Left cardiac atrium (tissue), 4 donors: ENCODE results near the gene TMEM201. TPM values are rescaled to one million over a fixed set of nuclear protein-coding genes. Genes with fewer than 3 reads are reported as not detected.
"Not testable (repeated sequence)": the region's sequence is repeated elsewhere in the genome, so short reads cannot be mapped to it uniquely, and the experiment has no call there.

ENCODE experiments used
- ATAC-seq, 2 donors: fragments of 200-7000 bp; cut with Tn5 transposase; one replicate each; pipeline ENCODE4 v1.9.1; 2020; ENCODE audit warnings: mild to moderate bottlenecking in 2 of 2, moderate library complexity in 2 of 2
- DNase-seq: peaks from one replicate; pipeline ENCODE4 v3.0.0-alpha.2; 2020
- intact Hi-C, 2 donors: fragments of 100-400 bp; cut with DNase I; formaldehyde crosslinking; loops; one replicate each; pipeline versions ENCODE4 v1.14.1 to v1.15.1; 2022 to 2023
- total RNA-seq, 2 donors: library from RNA; stranded (reverse); fragmentation: NEBNext Ultra II Directional; extraction: Animal tissue kit (Norgen Biotek cat#: 25700); gene quantifications; one replicate each; pipeline ENCODE4 v1.2.1, GENCODE V29; 2021
- donor health status: DM: no; HTN: yes; CAD: no.
- donor health status: DM: no; HTN: yes; CAD: no; lungs with severe emphysema.
- donor health status: DM: yes; HTN: yes; CAD: no.
- donor health status: Dilated cardiomyopathy.

Gene TMEM201
- total RNA-seq, 2 donors from 2014 or later: 18.5 to 21.2 TPM

GRCh38 chr1:9612162-9612845 lies 23.6 kb downstream of the TMEM201 start:
- ATAC-seq (no peak), DNase-seq (no peak)
- intact Hi-C loops: no loop called here

GRCh38 chr1:9612871-9613624 lies 24.3 kb downstream of the TMEM201 start:
- ATAC-seq (no peak), DNase-seq (no peak)
- intact Hi-C loops: no loop called here

GRCh38 chr1:9613625-9614299 lies 25.1 kb downstream of the TMEM201 start:
- intact Hi-C loops: no loop called here
- no peak for ATAC-seq
- no peak for DNase-seq

- intact Hi-C loops: no loop called here
- peak; percentile 47 for DNase-seq
- ATAC-seq: peak; percentile 46 to 62
Observed at GRCh38 chr1:9615316-9616063, 26.8 kb downstream of the TMEM201 start.

- no peak for DNase-seq
- no peak for ATAC-seq
- intact Hi-C loops: no loop called here
Observed at GRCh38 chr1:9618909-9619679, 30.4 kb downstream of the TMEM201 start.

- ATAC-seq: no peak
- DNase-seq: no peak
- intact Hi-C loops: no loop called here
Observed at GRCh38 chr1:9621032-9621431, 32.3 kb downstream of the TMEM201 start.

GRCh38 chr1:9624081-9624480 lies 35.4 kb downstream of the TMEM201 start:
- no peak for ATAC-seq
- no peak for DNase-seq
- intact Hi-C loops: no loop called here

GRCh38 chr1:9625030-9625429 lies 36.3 kb downstream of the TMEM201 start:
- DNase-seq, intact Hi-C loops, ATAC-seq: not testable (repeated sequence)

GRCh38 chr1:9626201-9626608 lies 37.5 kb downstream of the TMEM201 start:
- ATAC-seq: no peak
- intact Hi-C loops: loop anchor here in 1 of 2 donors (2.0 kb wide), 1 partner anchor 241 kb away; no protein-coding TSS in a partner anchor

GRCh38 chr1:9628541-9629444 lies 40.1 kb downstream of the TMEM201 start:
- intact Hi-C loops: no loop called here
- ATAC-seq: peak in 1 of 2 donors; percentile 28

More at GRCh38 chr1:9626201-9626608, 37.5 kb downstream of the TMEM201 start:
- DNase-seq: no peak

GRCh38 chr1:9629445-9630201 lies 40.9 kb downstream of the TMEM201 start:
- DNase-seq (peak; percentile 53), ATAC-seq (peak; percentile 57 to 67)
- intact Hi-C loops: loop anchor here in 1 of 2 donors (5.0 kb wide), 1 partner anchor 238 kb away; no protein-coding TSS in a partner anchor

More at GRCh38 chr1:9628541-9629444, 40.1 kb downstream of the TMEM201 start:
- DNase-seq: no peak

- DNase-seq (no peak), ATAC-seq (no peak)
- intact Hi-C loops: loop anchor here in 1 of 2 donors (5.0 kb wide), 1 partner anchor 237 kb away; no protein-coding TSS in a partner anchor
Observed at GRCh38 chr1:9630331-9631111, 41.8 kb downstream of the TMEM201 start.

- intact Hi-C loops: loop anchor here in 1 of 2 donors (5.0 kb wide), 1 partner anchor 236 kb away; no protein-coding TSS in a partner anchor
Observed at GRCh38 chr1:9631613-9632012, 42.9 kb downstream of the TMEM201 start.

GRCh38 chr1:9633493-9633892 lies 44.8 kb downstream of the TMEM201 start:
- intact Hi-C loops: loop anchor here in 1 of 2 donors (5.0 kb wide), 1 partner anchor 234 kb away; no protein-coding TSS in a partner anchor
- no peak for ATAC-seq
- DNase-seq: no peak

More at GRCh38 chr1:9631613-9632012, 42.9 kb downstream of the TMEM201 start:
- no peak for ATAC-seq
- no peak for DNase-seq

- ATAC-seq: no peak
- no peak for DNase-seq
- intact Hi-C loops: loop anchor here in 1 of 2 donors (5.0 kb wide), 1 partner anchor 233 kb away; no protein-coding TSS in a partner anchor
Observed at GRCh38 chr1:9634582-9634981, 45.9 kb downstream of the TMEM201 start.
